GM19438 (cell line): Measurements from ENCODE around the gene ANKH.

Source experiments
- ATAC-seq: cut with Tn5 transposase; IDR thresholded peaks from one replicate; pipeline ENCODE4 v1.9.1; 2021; ENCODE audit warnings: low read depth; ENCODE audit not compliant: unreplicated experiment

Gene ANKH

GRCh38 chr5:14721990-14722656 is 149.5 kb downstream of the ANKH start:
- ATAC-seq, result no peak

- ATAC-seq, result no peak
Measured at GRCh38 chr5:14720236-14720923, 151.2 kb downstream of the ANKH start.

- no peak for ATAC-seq
Measured at GRCh38 chr5:14718778-14719177, 152.8 kb downstream of the ANKH start.

- no peak for ATAC-seq
Measured at GRCh38 chr5:14716755-14717752, 154.5 kb downstream of the ANKH start.

GRCh38 chr5:14715481-14715880 is 156.1 kb downstream of the ANKH start:
- ATAC-seq, result no peak

GRCh38 chr5:14714706-14715105 is 156.9 kb downstream of the ANKH start:
- no peak for ATAC-seq

GRCh38 chr5:14713476-14714390 is 157.8 kb downstream of the ANKH start:
- ATAC-seq, result no peak

GRCh38 chr5:14712666-14713065 is 158.9 kb downstream of the ANKH start:
- no peak for ATAC-seq

GRCh38 chr5:14712131-14712530 is 159.4 kb downstream of the ANKH start:
- ATAC-seq, result no peak

GRCh38 chr5:14710313-14710994 is 161.1 kb downstream of the ANKH start:
- ATAC-seq, result no peak

- ATAC-seq, result no peak
Measured at GRCh38 chr5:14708551-14708950, 163.0 kb downstream of the ANKH start.

- ATAC-seq, result no peak
Measured at GRCh38 chr5:14707811-14708390, 163.7 kb downstream of the ANKH start.

- no peak for ATAC-seq
Measured at GRCh38 chr5:14706615-14707021, 165.0 kb downstream of the ANKH start.

GRCh38 chr5:14705556-14705955 is 166.0 kb downstream of the ANKH start:
- ATAC-seq, result no peak

GRCh38 chr5:14702238-14702839 is 169.2 kb downstream of the ANKH start:
- ATAC-seq, result no peak

- ATAC-seq, result no peak
Measured at GRCh38 chr5:14701556-14701955, 170.0 kb downstream of the ANKH start.

- no peak for ATAC-seq
Measured at GRCh38 chr5:14700478-14701436, 170.8 kb downstream of the ANKH start.
